HuH-7 (cell line): ENCODE data around the gene FGFR3.

Experiments used
- DNase-seq: peaks from one replicate; pipeline ENCODE4 v3.0.0; 2011; ENCODE audit warnings: low spot score

Gene FGFR3

DNA sequence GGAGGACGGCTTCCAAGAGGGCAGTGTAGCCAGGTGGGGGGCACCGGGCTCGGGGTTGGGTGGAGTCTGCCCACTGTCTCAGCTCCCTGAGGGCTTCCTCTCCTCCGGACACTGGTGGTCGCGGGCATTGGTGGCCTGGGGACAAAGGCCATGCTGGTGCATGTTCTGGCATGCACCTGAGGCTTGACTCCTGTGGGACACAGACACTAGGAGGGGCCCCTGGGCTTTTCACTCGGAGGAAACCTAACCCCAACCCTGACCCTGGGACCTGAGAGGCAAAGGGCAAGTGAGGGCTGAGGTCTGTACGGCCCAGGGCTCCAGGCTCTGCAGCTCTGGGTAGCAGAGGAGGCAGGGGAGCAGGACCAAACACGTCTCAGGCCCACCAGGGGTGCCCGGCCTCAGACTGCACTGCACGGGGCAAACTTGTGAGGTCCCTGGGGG lies 22.3 kb upstream of the FGFR3 start:
- DNase-seq = peak; percentile 59

DNA sequence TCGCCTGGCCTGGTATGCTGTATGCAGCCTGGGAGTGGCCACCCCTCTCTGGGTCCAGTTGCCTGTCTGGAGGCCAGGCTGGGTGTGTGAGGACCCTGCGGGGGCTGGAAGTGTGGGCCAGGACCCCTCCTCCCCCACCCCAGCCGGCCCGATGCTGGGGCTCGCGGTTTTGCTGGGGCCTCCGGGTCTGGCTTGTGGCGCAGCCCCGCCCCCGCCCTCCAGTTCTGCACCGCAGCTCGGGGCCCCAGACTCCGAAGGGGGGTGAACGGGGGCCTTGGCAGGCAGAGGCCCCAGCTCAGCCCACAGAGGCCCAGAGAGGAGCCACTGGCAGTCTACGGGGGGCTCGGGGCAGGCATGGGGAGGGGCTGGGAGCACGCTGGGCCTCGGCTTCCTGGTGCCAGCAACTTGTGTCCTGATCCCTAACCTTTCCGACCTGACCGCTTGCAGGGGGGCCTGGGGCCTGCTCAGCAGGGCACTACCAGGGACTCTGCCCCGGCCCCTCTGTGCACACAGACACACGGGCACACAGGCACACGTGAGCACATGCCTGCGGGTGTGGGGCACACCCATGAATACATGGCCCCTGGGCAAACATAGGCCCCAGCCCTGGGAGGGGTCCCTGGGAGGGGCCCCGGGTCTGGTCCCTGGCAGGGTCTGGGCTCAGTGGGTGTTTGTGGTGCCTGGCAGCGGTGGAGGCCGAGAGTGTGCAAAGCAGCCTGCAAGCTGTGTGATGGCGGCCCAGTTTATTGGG lies 21.4 kb upstream of the FGFR3 start:
- DNase-seq = no peak

DNA sequence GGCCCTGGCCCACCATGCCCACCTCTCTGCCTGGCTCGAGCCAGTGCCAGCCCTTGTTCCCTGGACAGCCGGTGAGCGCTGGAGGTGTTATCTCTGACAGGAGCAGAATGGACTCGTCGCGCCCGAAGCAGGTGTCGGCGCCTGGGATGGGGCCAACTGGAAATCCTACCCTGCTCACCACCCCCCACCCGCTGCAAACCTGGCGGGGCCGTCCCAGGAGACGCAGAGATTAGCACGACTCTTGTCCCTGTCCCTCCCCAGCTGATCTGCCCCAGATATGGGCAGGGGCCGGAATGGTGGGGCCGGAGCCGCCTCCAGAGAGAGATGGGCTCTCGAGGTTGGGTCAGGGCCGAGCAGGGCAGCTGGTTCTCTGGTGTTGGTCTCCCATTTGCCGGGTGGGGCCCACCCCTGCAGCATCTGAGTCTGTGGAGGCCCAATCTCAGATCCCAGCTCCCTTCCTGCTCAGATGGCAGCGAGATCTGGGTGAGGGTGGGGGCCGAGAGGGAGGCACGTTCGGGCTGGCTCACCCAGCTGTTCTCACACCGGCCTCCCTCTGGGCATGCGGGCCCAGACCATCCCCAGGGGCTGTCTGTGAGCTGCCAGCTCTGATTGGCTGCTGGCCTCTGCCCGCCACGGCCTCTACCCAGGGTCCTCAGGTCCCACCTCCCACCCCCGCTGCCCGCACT lies 20.1 kb upstream of the FGFR3 start:
- no peak for DNase-seq

DNA sequence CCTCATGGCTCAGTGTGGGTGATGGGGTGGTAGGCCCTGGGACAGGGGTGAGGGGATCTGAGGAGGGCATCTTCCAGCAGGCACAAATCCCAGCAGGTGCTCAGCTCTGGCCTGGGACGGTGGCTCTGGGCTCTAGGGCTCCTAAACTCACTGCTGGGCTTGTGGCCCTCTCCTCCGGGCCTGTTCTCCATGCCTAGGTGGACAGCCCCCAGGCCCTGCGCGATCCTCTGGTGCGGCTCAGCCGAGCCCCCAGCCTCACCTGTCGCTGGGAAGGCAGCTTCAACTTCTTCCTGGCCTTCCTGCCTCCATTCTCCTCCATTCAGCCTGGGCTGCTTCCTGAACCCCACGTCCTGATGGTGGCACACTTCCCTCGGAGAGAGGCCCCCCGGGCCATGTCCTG lies 19.3 kb upstream of the FGFR3 start:
- no peak for DNase-seq

DNA sequence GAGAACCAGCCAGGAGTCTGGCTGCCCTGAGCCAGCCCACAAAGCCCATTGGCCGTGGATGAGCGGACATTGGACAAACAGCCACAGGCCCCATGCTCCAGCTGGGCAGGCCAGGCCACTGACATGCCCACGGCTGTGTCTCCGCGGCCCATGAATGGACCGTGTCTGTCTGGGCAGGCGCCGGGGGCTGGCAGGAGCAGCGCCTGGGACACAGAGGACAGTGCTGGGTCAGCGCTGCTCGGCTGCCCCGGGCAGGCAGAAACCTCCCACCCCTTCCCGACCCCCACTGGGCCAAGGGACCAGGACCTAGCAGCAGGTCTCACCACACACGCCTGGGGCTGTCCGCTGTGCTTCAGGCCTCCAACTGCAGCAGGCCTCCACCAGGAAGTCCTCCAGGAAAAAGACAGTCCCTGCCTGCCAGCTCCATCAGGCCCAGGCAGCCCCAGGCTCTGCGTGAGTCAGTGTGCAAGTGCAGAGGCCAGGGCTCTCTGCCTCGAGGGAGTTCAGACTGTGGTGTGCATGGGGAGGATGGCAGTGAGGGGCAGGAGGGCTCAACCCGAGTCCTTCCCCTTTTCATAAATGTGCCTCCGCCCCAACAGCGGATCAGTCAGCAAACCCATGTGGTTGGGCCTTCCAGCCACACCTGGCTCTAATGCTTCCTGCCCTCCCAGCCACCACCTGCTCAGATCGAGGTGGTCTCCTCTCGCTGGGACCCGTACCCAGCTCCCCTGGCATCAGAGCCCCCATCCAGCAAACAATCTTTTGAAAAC lies 17.2 kb upstream of the FGFR3 start:
- no peak for DNase-seq

DNA sequence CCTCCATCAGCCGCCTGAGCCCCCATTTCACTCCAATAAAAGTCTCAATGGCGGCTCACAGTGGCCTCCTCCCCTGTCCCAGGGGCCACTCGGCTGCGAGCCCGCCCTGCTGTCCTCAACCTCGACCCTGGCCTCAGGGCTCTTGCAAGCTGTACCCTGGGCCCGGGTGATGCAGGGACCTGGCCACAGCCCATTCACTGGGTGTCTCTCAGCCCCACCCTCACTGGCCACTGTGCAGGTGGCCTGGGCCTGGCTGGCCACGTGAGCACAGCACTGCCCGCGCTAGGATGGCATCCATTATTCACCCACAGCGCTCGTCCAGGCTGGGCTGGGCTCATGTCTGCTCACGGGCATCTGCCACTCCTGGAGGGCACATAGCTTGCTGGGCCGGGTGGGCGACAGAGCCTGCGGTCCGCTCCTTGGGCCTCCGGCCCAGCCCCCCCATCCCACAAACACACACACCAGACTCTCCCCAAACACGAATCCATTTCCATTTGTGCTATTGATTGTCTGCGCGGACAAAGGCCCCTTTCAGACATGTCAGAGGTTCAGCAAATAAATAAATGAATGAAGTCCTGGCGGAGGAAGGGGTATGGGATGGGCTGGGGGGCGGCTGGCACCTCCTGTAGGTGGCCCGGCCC lies 16.5 kb upstream of the FGFR3 start:
- DNase-seq = no peak

DNA sequence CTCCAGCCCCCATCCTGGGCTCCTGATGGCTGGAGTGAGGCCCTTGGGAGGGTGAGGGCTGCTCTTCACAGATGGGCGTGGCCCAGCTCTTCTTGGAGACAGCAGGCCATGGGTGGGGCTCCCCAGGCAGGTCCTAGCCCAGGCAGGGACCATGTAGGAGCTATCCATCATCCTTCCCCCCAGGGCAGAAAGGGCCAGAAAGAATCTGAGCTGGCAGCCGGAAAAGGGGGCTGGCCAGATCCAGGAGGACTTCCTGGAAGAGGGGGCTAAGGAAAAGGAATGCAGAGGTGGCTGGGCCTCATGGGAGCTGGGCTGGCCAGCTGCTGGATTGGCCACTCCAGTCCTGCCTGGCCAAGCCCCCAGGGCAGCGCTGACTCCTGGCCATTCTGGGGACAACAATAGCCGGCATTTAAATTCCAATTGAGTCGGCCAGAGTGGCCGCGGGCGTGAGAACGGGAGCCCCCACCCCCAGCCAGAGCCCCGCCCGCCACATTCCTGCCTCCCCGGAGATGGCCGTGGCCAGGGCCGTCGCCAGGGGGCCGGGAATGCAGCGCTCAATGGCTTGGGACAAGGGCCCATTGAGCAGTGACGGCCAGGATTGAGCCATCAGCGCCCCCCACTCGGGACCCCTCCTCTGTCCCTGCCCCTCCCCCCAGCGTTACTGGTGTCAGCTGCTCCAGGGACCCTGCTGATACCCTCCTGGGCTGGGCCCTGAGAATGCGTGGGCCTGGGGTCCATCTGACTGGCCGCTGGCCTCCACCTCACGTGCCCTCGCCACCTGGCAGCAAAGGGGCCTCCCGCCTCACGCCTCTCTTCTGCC lies 15.1 kb upstream of the FGFR3 start:
- peak; percentile 62 for DNase-seq

DNA sequence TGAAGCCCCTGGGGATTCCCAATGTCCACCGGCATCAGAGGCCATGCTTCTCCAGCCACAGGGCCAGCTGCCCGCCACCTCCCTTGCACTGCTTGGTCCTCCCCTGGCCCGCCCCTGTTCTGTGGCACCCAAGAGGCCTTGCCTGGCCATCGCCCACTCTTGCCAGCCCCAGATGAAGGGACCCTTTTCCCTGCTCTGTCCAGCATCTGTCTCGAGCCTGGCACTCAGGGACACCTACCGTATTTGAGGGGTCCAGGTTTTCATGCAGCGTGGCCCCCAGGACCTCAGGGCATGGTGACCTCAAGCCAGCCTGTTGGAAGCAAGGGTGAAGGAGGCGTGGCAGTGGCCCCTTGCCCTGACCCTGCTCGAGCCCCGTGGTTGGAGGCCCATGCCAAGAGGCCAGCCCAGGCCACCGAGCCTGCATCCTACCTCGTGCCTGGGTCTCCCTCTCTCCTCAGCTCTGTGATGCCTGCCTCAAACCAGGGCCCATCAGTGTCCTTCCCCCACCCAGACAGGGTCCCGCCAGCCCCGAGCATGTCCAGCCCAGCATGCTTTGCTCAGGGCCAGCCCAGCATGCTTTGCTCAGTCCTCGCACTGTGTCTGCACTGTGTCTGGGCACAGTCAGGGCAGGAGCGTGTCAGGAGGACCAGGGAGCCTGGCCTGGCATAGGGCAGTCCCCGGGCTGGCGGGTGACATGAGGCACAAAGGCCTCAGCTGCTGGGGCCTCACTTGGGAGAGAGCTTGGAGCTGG lies 14.3 kb upstream of the FGFR3 start:
- DNase-seq = no peak

DNA sequence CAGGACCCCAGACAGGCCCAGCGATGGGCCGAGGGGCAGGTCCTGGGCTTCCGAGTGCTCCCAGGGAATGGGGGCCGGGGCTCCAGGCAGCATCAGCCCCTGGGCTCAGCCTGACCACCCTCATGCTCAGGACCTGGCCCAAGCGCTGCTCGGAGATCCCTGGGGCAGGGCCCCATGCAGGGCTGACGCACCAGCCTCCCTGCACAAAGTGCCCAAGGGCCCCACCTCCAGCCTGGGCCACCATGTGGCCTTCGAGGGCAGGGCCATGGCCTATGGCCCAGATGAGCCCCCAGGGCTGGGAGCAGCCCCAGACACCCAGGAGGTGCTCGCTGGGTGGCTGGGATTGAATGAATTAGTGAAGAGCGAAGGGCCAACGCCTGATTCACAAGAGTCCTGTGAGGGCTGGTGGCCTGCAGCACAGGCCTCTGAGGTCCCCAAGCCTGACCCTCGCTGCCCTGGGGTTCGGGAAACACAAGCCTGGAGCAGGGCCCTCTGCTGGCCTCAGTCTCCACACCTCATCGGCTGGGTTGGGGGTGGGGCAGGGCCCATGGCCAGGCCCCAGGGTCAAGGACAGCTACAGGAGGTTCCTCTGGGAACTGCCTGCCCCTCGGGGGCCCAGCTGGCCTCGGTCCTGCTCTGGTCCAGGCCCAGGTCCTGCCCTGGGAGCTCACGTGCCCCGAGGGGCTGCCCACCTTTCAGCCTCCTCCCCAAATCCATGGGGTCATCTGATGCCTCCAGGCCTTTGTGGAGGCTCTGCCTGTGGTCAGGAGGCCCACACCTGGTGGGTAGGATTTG lies 13.3 kb upstream of the FGFR3 start:
- DNase-seq = no peak

DNA sequence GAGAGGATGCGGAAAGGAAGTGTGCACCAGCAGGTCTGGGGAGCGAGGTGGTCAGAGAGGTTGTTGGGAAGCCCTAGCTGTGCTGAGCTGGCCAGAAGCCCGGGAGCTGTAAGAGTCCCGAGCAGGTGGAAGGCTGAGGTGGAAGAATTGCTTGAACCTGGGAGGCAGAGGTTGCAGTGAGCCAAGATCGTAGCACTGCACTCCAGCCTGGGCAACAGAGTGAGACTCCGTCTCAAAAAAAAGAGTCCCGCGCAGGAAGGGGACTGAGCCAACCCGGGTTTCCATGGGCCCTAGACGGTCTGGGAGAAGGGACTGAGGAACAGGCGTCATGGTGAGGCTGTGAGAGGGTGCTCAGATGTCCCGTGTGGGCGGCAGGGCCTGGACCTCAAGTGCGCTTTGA lies 12.7 kb upstream of the FGFR3 start:
- no peak for DNase-seq

DNA sequence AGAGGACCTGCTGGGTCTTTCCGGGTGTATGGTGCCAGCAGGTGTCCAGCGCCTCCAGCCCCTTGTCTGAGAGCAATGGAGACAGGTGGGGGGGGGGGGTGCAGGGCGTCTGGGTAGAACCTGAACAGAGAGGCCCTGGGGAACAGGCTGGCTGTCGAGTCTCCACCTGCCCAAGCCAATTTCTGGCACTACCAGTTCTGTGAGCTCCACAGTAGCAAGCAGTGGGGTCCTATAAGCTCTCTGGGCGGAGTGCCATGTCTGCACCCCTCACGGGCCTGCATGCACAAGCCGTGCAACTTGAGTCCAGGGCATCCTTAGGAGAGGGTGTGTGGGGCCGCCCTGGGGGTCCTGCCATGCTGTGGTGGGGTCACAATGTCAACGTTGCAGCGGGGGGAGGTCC lies 10.1 kb upstream of the FGFR3 start:
- no peak for DNase-seq

DNA sequence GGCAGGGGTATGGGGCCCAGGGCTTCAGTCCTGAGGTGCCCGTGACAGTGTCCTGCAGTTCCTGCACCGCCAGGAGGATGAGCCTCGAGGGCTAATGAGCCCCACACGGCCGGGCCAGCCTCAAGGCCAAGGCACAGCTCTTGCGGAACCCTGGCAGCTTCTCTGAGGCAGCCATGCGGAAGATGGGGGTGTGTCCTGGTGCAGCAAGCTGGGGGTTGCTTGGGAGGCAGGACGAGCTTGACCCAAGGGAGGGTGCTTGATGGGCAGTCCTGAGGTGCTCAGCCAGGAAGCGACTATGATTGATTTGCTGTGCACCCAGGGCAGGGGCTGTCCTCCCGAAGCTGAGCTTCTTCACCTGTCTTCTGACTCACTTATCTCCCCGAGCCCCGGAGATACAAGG lies 9.1 kb upstream of the FGFR3 start:
- no peak for DNase-seq

DNA sequence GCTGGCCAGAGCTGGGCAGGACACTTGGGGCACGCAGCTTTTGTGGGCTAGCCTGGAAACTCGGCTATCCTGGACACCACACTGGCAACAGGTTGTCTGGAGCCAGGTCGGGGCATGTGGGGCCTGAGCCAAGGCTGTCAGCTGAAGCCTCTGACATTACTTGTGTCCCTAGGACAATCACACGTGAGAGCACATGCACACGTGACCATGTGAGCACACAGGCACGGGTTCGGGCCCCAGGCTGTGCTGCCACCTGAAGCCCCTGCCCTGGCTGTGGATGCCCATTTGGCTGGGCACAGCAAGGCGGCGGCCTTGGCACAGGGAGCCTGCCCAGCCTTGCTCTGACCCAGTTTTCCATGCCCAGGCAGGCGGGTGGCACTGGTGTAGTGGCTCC lies 8.7 kb upstream of the FGFR3 start:
- no peak for DNase-seq

DNA sequence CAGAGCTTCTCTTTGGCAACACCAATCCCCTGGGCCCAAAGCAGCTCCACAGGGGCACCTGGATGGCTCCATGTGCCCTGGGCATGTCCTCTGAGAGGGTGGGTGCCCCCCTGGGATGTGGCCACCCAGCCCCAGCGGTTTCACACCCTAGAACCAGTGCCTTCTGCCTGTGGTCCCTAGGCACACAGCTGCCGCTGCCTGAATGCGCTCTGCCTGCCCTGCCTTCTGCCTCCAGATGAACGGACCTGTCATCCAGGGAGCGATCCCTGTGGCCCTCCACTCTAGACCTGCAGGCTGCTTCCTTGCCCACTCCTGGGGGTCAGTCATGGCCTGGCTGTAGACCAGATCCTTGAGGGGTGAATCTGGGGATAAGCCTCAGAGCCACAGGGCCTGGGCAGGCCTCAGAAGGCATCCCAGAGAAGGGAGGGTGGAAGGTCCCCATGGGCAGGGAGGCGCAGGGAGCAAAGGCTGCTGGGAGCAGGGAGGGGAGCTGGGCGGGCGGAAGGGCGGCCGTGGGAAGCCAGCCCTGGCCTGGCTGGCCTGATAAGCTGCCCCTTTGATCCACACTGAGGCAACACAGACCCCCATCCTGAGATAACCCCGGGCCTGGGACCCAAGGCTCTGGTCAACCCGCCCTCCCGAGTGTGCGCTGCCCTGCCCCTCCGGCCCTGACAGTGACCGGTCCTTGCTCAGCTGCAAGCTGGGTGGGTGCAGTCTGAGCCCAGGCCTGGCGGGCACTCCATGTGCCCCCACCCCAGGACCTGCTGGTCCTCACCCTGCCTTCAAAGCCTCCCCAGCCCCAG lies 8.1 kb upstream of the FGFR3 start:
- DNase-seq = no peak

DNA sequence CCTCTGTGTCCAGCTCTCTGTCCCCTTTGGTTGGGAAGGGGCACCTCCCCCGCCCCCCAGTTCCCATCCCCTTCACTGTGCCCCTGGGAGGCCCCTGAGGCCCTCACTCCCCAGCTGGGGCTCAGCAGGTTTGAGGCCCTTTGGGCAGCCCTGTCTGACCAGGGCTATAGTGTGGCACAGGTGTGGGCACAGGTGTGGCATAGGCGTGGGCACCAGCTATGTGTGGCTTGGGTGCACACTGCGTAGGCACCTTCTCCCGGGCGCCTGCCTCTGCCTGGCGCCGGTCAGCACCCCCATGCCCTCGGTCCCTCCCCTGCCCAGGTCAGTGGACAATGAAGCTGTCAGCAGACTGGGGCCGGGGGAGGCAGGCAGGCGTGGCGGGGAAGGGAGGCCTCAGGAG lies 7.5 kb upstream of the FGFR3 start:
- DNase-seq = no peak

DNA sequence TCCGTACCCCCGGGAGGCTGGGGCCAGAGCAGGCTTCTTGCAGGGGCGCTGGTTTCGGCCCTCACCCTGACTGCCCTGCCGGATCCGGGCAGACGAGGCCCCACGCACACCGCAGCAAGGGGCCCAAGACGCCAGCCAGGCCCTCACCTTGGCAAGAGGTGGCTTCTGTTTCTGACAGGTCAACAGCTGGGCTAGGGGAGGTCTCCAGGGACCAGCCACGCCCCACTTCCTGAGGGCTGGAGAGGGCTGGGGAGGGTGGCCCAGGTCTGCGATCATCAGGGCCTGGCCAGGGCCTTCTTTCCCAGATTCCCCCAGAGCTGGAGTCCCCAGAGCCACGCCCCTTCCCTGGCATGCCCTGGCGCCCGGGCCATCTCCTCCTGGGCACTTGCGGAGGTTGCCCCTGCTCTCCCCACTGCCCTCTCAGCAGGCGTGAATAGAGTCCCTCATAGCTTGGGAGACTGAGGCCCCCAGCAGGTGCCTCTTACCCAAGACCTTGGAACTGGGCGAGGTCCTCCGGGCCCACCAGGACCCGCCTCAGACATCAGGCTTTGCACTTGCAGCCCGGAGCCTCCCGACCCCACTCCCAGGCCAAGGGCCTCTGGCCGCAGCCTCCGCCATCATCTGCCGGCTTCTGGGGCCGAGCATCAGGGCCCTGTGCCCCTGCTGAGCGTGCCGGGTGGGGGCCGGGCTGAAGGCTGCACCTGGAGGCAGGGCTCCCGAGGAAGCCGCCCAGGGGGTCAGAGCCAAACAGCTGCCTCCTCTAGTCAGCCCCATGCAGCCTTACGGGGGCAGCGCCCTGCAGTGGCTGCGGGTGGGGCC lies 6.3 kb upstream of the FGFR3 start:
- no peak for DNase-seq

DNA sequence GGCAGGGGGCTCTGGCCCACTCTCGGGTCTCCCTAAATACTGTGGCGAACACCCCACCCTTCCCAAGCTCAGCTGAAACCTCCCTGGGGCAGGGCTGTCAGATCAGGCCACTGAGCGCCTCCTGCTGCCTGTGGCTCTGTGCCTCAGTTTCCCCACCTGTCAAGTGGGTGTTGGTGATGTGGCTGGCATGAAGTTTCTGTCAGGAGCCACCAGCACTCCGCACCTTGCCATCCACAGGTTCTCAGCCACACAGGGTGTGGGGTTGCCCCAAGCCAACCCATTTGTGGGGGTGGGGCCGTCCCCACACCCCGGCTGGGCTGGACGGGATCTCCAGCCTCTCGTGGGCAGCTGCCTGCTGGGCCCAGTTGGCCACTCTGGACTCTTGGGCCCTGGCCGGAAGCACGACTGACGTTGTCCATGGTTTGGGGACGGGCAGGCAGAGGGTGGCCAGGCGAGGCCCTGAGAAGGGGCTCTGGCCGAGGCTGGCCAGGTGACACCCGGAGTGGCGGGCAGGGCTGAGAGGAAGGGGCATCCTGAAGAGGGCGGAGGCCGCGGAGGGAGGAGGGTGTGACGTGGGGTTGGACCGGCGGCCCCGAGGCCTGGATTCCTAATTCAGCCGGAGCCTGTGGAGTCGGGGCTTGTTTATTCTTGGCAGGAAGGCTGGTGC lies 5.5 kb upstream of the FGFR3 start:
- no peak for DNase-seq
